GM12878 (cell line): Measurements from ENCODE around the gene TRIM43B. TPM values are rescaled to one million over a fixed set of nuclear protein-coding genes. Genes with fewer than 3 reads are reported as not detected.
"Not testable (repeated sequence)": the region's sequence is repeated elsewhere in the genome, so short reads cannot be mapped to it uniquely, and the experiment has no call there.

Experiments
- ATAC-seq: fragments of 200-7000 bp; cut with Tn5 transposase; 3 replicates; pipeline ENCODE4 v1.9.1; 2020; ENCODE audit warnings: mild to moderate bottlenecking, moderate library complexity
- BruUV-seq: library from RNA; stranded (reverse); fragments of 400-500 nt; replicated peaks from 2 replicates; lab custom pipeline; 2021; lab: Mats Ljungman, UMichigan
- CTCF ChIA-PET: fragments of 300-600 bp; sonication (Branson Sonifier 250); formaldehyde crosslinking; extraction: SDS; loops from one replicate; lab custom pipeline; 2021; ENCODE audit warnings: inconsistent platforms; lab: Yijun Ruan, JAX
- POLR2A ChIA-PET: fragments of 350-600 bp; formaldehyde crosslinking; extraction: SDS; loops from one replicate; lab custom pipeline; 2021; ENCODE audit warnings: inconsistent platforms; lab: Charles Lee
- RAD21 ChIA-PET: fragments of 300-600 bp; sonication (Branson Sonifier 250); formaldehyde crosslinking; loops from one replicate; lab custom pipeline; 2023; ENCODE audit warnings: antibody characterized with exemption; ENCODE audit not compliant: unreplicated experiment; lab: Charles Lee
- SMC1A ChIA-PET: fragments of 300-600 bp; sonication (Branson Sonifier 250); formaldehyde crosslinking; loops from one replicate; lab custom pipeline; 2023; ENCODE audit not compliant: unreplicated experiment, uncharacterized antibody; lab: Charles Lee
- DNase-seq: peaks from one replicate; pipeline ENCODE4 v3.0.0-alpha.2; 2011; ENCODE audit warnings: low read depth, low spot score
- FAIRE-seq: peaks from 3 replicates; lab custom pipeline; 2011; peaks lifted over from hg19 to GRCh38; lab: Jason Lieb, UNC
- H2AFZ ChIP-seq: 2 replicates; pipeline ENCODE4 v1.6.0; 2011; ENCODE audit warnings: low read depth, low read length, control low read depth; ENCODE audit not compliant: control insufficient read depth
- H3K27ac ChIP-seq: 2 replicates; pipeline ENCODE4 v1.5.1; 2011; ENCODE audit warnings: control low read depth; ENCODE audit not compliant: control insufficient read depth, insufficient read depth
- H3K27me3 ChIP-seq, 2 experiments: replicated peaks in 1 of 2; 2 replicates each; pipeline versions ENCODE4 v1.6.0 to v1.6.1; 2011; ENCODE audit warnings: low read length in 1 of 2; ENCODE audit not compliant: control insufficient read depth in 2 of 2, insufficient read depth in 2 of 2
- H3K36me3 ChIP-seq, 2 experiments: 2 replicates each; pipeline ENCODE4 v1.5.1; 2011; ENCODE audit warnings: low read length in 1 of 2; ENCODE audit not compliant: control insufficient read depth in 2 of 2, insufficient read depth in 2 of 2
- H3K4me1 ChIP-seq: 2 replicates; pipeline ENCODE4 v1.6.1; 2011; ENCODE audit warnings: mild to moderate bottlenecking, low read length, moderate library complexity, mixed read lengths; ENCODE audit not compliant: control insufficient read depth, insufficient read depth
- H3K4me2 ChIP-seq: 2 replicates; pipeline ENCODE4 v1.6.0; 2011; ENCODE audit warnings: control low read depth; ENCODE audit not compliant: control insufficient read depth, insufficient read depth
- H3K4me3 ChIP-seq: fragments of 200-600 bp; sonication (generic); 2 replicates; pipeline ENCODE4 v1.5.1; 2016
- H3K79me2 ChIP-seq: 2 replicates; pipeline ENCODE4 v1.6.0; 2011; ENCODE audit warnings: low read length; ENCODE audit not compliant: control insufficient read depth, insufficient read depth
- H3K9ac ChIP-seq: 2 replicates; pipeline ENCODE4 v1.8.0; 2011; ENCODE audit warnings: low read length, control low read depth, mixed read lengths; ENCODE audit not compliant: control insufficient read depth, insufficient read depth
- H3K9me3 ChIP-seq: replicated peaks from 3 replicates; pipeline ENCODE4 v1.5.1; 2011; ENCODE audit warnings: mild to moderate bottlenecking, low read length; ENCODE audit not compliant: control insufficient read depth, insufficient read depth
- H4K20me1 ChIP-seq: 2 replicates; pipeline ENCODE4 v1.6.0; 2011; ENCODE audit not compliant: control insufficient read depth, insufficient read depth
- WGBS: methylation state at CpG from one replicate; pipeline ENCODE4 v1.1.6; 2016; ENCODE audit warnings: low lambda C conversion rate; ENCODE audit not compliant: insufficient replicate concordance, insufficient coverage; ENCODE audit errors: missing lambda C conversion rate; 5-methylcytosine and 5-hydroxymethylcytosine counted together
- in situ Hi-C: fragments of 300-500 bp; cut with MboI; formaldehyde crosslinking; loops from 9 replicates; pipeline ENCODE4 v1.14.3; 2018; ENCODE audit warnings: mixed read lengths
- intact Hi-C: fragments of 100-400 bp; cut with micrococcal nuclease; formaldehyde crosslinking; loops from one replicate; pipeline ENCODE4 v1.14.2; 2022; ENCODE audit not compliant: unreplicated experiment
- polyA plus RNA-seq, 11 experiments: library from polyadenylated mRNA; depleted of rRNA in 4 of 11; unstranded in 6 of 11; stranded (reverse) in 5 of 11; fragments of >200 nt; fragmentation: Nextera tagmentation in 4 of 11; fragmentation: Illumina TruSeq in 1 of 11; extraction: Ambion mirVana in 4 of 11; extraction: Trizol in 1 of 11; gene quantifications; 1 replicate in 1 of 11; 2 replicates in 10 of 11; pipeline versions ENCODE4 v1.2.1 to v1.2.3, GENCODE V29; 2011 to 2016; ENCODE audit warnings: inconsistent platforms in 2 of 11, missing spikeins in 2 of 11, low read depth in 1 of 11
- small RNA-seq: library from RNA; depleted of rRNA; stranded (forward); fragments of <200 nt; gene quantifications from one replicate; pipeline ENCODE3, GENCODE V24; 2014
- total RNA-seq, 4 experiments: library from RNA; depleted of rRNA in 3 of 4; stranded (reverse); fragments of >200 nt in 3 of 4; fragmentation: Illumina TruSeq in 1 of 4; extraction: Trizol in 1 of 4; gene quantifications; 2 replicates each; pipeline versions ENCODE4 v1.2.1 to v1.2.3, GENCODE V29; 2013 to 2021

The TRIM43B gene
- total and polyA plus RNA-seq, 10 of the 15 experiments (the other 5 are each of a cell fraction or from before 2014, with no cell fraction given) = 0.05 TPM; not detected in 9

DNA sequence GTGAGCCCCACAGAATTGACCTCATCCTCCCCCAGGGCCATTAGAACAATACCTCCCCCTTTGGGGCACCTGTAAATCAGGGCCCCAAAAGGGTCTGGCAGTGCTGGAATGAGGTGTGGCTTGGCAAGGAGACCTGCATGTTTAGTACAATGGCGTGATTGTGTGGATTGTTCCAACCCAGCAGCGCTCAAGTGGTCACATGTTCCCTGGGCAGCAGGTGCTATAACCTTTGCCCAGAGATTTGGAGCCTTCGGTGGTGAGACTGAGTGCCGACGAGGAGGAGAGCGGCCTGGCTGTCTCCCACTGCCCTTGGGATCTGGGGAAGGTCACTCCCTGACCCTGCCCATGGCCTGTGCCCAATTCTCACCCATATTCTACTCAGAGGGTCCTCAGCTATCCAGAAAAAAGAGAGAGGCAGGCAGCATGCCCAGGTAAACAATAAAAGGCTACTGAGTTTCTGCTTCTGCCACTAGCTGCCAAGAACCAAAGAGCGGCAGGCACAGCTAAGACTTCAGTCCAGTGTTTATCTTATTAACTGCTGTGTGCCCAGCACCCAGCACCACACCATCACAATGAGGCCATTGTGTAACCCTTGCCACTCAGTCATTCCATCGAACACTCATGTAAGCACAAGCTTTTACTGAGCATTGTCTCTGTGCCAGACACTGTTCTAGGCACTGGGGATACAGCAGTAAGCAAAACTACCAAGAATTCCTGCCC, 54.6 kb downstream of the TRIM43B start:
- H3K4me3 ChIP-seq, H3K79me2 ChIP-seq, FAIRE-seq, in situ Hi-C loops, H2AFZ ChIP-seq, POLR2A ChIA-PET, CTCF ChIA-PET, H3K9ac ChIP-seq, intact Hi-C loops, SMC1A ChIA-PET, H4K20me1 ChIP-seq, DNase-seq, H3K4me2 ChIP-seq, RAD21 ChIA-PET, BruUV-seq, H3K36me3 ChIP-seq, H3K4me1 ChIP-seq, ATAC-seq, H3K27me3 ChIP-seq, H3K27ac ChIP-seq, H3K9me3 ChIP-seq: not testable (repeated sequence)
- no CpG with 5 or more reads among the region's 8 CpGs for WGBS

DNA sequence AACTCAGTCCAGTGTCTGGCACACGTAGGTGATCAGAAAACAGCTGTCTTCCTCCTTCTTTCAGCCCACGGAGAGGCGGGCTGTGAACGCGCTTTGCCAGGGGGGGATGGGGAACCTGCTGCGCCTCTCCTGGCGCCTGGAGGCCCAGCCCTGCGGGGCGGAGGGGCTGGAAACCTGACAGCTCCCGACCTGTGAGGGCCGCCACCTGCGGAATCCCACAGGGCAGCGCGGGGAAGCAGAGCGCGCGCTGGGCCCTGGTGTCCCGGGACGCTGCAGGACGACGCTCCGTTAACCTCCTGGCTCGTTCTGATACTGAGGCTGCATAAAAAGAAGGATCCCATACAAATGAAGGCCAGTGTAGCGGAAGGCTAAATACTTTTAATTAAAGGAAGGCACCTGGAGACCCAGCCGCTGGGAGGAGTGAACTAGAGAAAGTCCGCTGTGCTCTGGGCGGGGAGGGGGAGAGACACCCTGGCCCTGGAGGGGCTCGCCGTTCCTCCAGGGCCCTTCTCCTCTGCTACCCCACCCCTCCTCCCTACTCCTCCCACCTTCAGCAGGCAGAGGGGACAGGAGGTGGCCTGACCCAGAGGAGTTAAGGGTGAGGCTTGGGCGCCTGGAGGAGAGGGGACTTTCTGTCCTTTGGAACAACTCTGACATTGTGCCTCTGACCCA, 57.2 kb downstream of the TRIM43B start:
- H3K79me2 ChIP-seq, H3K9ac ChIP-seq, H3K27me3 ChIP-seq, DNase-seq, SMC1A ChIA-PET, ATAC-seq, RAD21 ChIA-PET, H3K36me3 ChIP-seq, in situ Hi-C loops, BruUV-seq, H3K27ac ChIP-seq, H3K9me3 ChIP-seq, H3K4me1 ChIP-seq, CTCF ChIA-PET, FAIRE-seq, H4K20me1 ChIP-seq, H3K4me3 ChIP-seq, H3K4me2 ChIP-seq, intact Hi-C loops, POLR2A ChIA-PET, H2AFZ ChIP-seq: not testable (repeated sequence)
- 22% methylated on average over 5 of the region's 30 CpGs for WGBS

Small RNAs within 50 kb of the gene (small RNA-seq; reads per million reads assigned to genes)
- gene AC009237.11 = not detected
- gene AC133104.2 = not detected

Other genes starting within 250 kb of the TRIM43B start
- not detected in 2 replicates for gene PROM2, start 210.3 kb downstream of the TRIM43B start, total RNA-seq (2014; rRNA removed)
- not detected in 2 replicates for gene PROM2, start 210.3 kb downstream of the TRIM43B start, total RNA-seq (2014; rRNA removed; fragmentation: Illumina TruSeq; extraction: Trizol)
- not detected in 2 replicates for gene PROM2, start 210.3 kb downstream of the TRIM43B start, total RNA-seq (2021)
- 0.04 TPM in 1 of 2 replicates, not detected in the other for gene PROM2, start 210.3 kb downstream of the TRIM43B start, polyA plus RNA-seq (2011; rRNA removed)
- gene PROM2, start 210.3 kb downstream of the TRIM43B start, polyA plus RNA-seq (2014; fragmentation: Illumina TruSeq; extraction: Trizol) = 0.01 TPM in 1 of 2 replicates, not detected in the other
- not detected for gene PROM2, start 210.3 kb downstream of the TRIM43B start, polyA plus RNA-seq (2014; fragmentation: Nextera tagmentation; extraction: Ambion mirVana)
- 0.04 TPM in 1 of 2 replicates, not detected in the other for gene PROM2, start 210.3 kb downstream of the TRIM43B start, polyA plus RNA-seq (2014; rRNA removed)
- gene PROM2, start 210.3 kb downstream of the TRIM43B start, polyA plus RNA-seq (2016; fragmentation: Nextera tagmentation; extraction: Ambion mirVana) = not detected
- not detected in 2 replicates for gene KCNIP3, start 187.4 kb downstream of the TRIM43B start, total RNA-seq (2014; rRNA removed)
- not detected in 2 replicates for gene KCNIP3, start 187.4 kb downstream of the TRIM43B start, total RNA-seq (2014; rRNA removed; fragmentation: Illumina TruSeq; extraction: Trizol)
- gene KCNIP3, start 187.4 kb downstream of the TRIM43B start, total RNA-seq (2021) = not detected in 2 replicates
- not detected in 2 replicates for gene KCNIP3, start 187.4 kb downstream of the TRIM43B start, polyA plus RNA-seq (2011; rRNA removed)
- not detected in 2 replicates for gene KCNIP3, start 187.4 kb downstream of the TRIM43B start, polyA plus RNA-seq (2014; fragmentation: Illumina TruSeq; extraction: Trizol)
- gene KCNIP3, start 187.4 kb downstream of the TRIM43B start, polyA plus RNA-seq (2014; fragmentation: Nextera tagmentation; extraction: Ambion mirVana) = not detected
- not detected in 2 replicates for gene KCNIP3, start 187.4 kb downstream of the TRIM43B start, polyA plus RNA-seq (2014; rRNA removed)
- not detected for gene KCNIP3, start 187.4 kb downstream of the TRIM43B start, polyA plus RNA-seq (2016; fragmentation: Nextera tagmentation; extraction: Ambion mirVana)
- gene FAHD2A, start 82.0 kb downstream of the TRIM43B start, total RNA-seq (2014; rRNA removed) = 25.3 and 31.0 TPM in 2 replicates
- 24.2 and 24.8 TPM in 2 replicates for gene FAHD2A, start 82.0 kb downstream of the TRIM43B start, total RNA-seq (2014; rRNA removed; fragmentation: Illumina TruSeq; extraction: Trizol)
- gene FAHD2A, start 82.0 kb downstream of the TRIM43B start, total RNA-seq (2021) = 25.8 and 28.2 TPM in 2 replicates
- 26.2 and 38.2 TPM in 2 replicates for gene FAHD2A, start 82.0 kb downstream of the TRIM43B start, polyA plus RNA-seq (2011; rRNA removed)
- gene FAHD2A, start 82.0 kb downstream of the TRIM43B start, polyA plus RNA-seq (2014; fragmentation: Illumina TruSeq; extraction: Trizol) = 19.0 and 24.9 TPM in 2 replicates
- 10 to 100 TPM; 11.2 to 15.2 TPM for gene FAHD2A, start 82.0 kb downstream of the TRIM43B start, polyA plus RNA-seq (2014; fragmentation: Nextera tagmentation; extraction: Ambion mirVana)
- 27.9 and 30.8 TPM in 2 replicates for gene FAHD2A, start 82.0 kb downstream of the TRIM43B start, polyA plus RNA-seq (2014; rRNA removed)
- 10 to 100 TPM; 23.5 to 28.2 TPM for gene FAHD2A, start 82.0 kb downstream of the TRIM43B start, polyA plus RNA-seq (2016; fragmentation: Nextera tagmentation; extraction: Ambion mirVana)
- not detected in 2 replicates for gene TRIM43, start 107.2 kb upstream of the TRIM43B start, total RNA-seq (2014; rRNA removed)
- not detected in 2 replicates for gene TRIM43, start 107.2 kb upstream of the TRIM43B start, total RNA-seq (2014; rRNA removed; fragmentation: Illumina TruSeq; extraction: Trizol)
- gene TRIM43, start 107.2 kb upstream of the TRIM43B start, total RNA-seq (2021) = not detected in 2 replicates
- gene TRIM43, start 107.2 kb upstream of the TRIM43B start, polyA plus RNA-seq (2011; rRNA removed) = not detected in 2 replicates
- not detected in 2 replicates for gene TRIM43, start 107.2 kb upstream of the TRIM43B start, polyA plus RNA-seq (2014; fragmentation: Illumina TruSeq; extraction: Trizol)
- gene TRIM43, start 107.2 kb upstream of the TRIM43B start, polyA plus RNA-seq (2014; fragmentation: Nextera tagmentation; extraction: Ambion mirVana) = not detected
- gene TRIM43, start 107.2 kb upstream of the TRIM43B start, polyA plus RNA-seq (2014; rRNA removed) = not detected in 2 replicates
- not detected for gene TRIM43, start 107.2 kb upstream of the TRIM43B start, polyA plus RNA-seq (2016; fragmentation: Nextera tagmentation; extraction: Ambion mirVana)